ENCODE data around the gene GNAQ. TPM values are rescaled to one million over a fixed set of nuclear protein-coding genes. Genes with fewer than 3 reads are reported as not detected.

Gene GNAQ
- total RNA-seq, 1 experiment from 2014 or later = 48.6 TPM

- H3K4ac ChIP-seq (ENCODE audit: low read depth, low read length) = no peak overlapping the region
- Mint-ChIP-seq H3K9me3 (peaks cover 11 to 14% of the 10 kb centered on the region in 2 experiments; a peak in 4 of 5 replicates), H3K27me3 (ENCODE audit: low read depth) (no peaks in the 10 kb centered on the region), H3K27ac (no peak overlapping the region), H3K36me3 (ENCODE audit: insufficient read depth in 1 of 3, low read depth in 3 of 3) (peaks cover 0 to 24% (median 5%) of the 10 kb centered on the region in 3 experiments; a peak in 4 of 7 replicates), H3K4me1 (peaks cover 7% of the 10 kb centered on the region in 2 experiments), H3K4me3 (no peak overlapping the region)
- H4K8ac ChIP-seq (replicated peaks; ENCODE audit: insufficient read length, low read depth, low read length) = no peak overlapping the region
- H4K20me1 ChIP-seq (ENCODE audit: control insufficient read depth, insufficient read depth, insufficient read length) = no peaks in the 10 kb centered on the region
- no peak overlapping the region for H2BK120ac ChIP-seq (ENCODE audit: low read depth, low read length, poor library complexity, severe bottlenecking)
- no peak overlapping the region for H3K27ac ChIP-seq (ENCODE audit: insufficient read length, low read depth, low read length)
- H3K9ac ChIP-seq (ENCODE audit: extremely low read depth, insufficient read length, low read length) = no peak overlapping the region
- no peak overlapping the region for H3T11ph ChIP-seq (ENCODE audit: low read length)
- no peak overlapping the region for H3K18ac ChIP-seq (ENCODE audit: insufficient read length, low read depth, low read length)
- WGBS (ENCODE audit: extremely low coverage, insufficient read length, low lambda C conversion rate) = no CpG with 5 or more reads among the region's 1 CpG
- no peaks in the 10 kb centered on the region for H3K23me2 ChIP-seq (ENCODE audit: insufficient read length, low read depth, low read length, poor library complexity, severe bottlenecking)
- no peak overlapping the region for H2AFZ ChIP-seq (ENCODE audit: low read length)
- H4K91ac ChIP-seq (ENCODE audit: insufficient read length, low read depth, low read length) = no peak overlapping the region
- no peak overlapping the region for H3K56ac ChIP-seq (ENCODE audit: insufficient read length, low read depth, low read length)
- no peak overlapping the region for H2BK5ac ChIP-seq (ENCODE audit: insufficient read length, low read length)
- no peaks in the 10 kb centered on the region for H3K79me1 ChIP-seq (ENCODE audit: insufficient read depth, low read depth, low read length, poor library complexity, severe bottlenecking)
- no peak overlapping the region for H2AK5ac ChIP-seq (ENCODE audit: insufficient read length, low read length)
- no peak overlapping the region for H2BK15ac ChIP-seq (ENCODE audit: low read depth, low read length)
- H3K79me2 ChIP-seq (ENCODE audit: insufficient read depth, low read length) = no peaks in the 10 kb centered on the region
- no peak overlapping the region for H3K23ac ChIP-seq (ENCODE audit: insufficient read length, low read depth, low read length)
- no peak for DNase-seq
- H2BK20ac ChIP-seq (ENCODE audit: low read depth, low read length, poor library complexity, severe bottlenecking) = no peak overlapping the region
- H3K14ac ChIP-seq (ENCODE audit: insufficient read depth, low read length) = no peak overlapping the region
- H3K27me3 ChIP-seq (ENCODE audit: insufficient read depth, low read length) = no peaks in the 10 kb centered on the region
- H3K4me1 ChIP-seq (ENCODE audit: insufficient read depth, low read length) = no peaks in the 10 kb centered on the region
- no peak overlapping the region for H2BK12ac ChIP-seq (ENCODE audit: insufficient read length, low read depth, low read length)
- H4K5ac ChIP-seq (ENCODE audit: insufficient read length, low read depth, low read length) = no peak overlapping the region
- H3K9me3 ChIP-seq (ENCODE audit: control insufficient read depth, low read depth, low read length) = no peaks in the 10 kb centered on the region
- H3K4me2 ChIP-seq (ENCODE audit: insufficient read depth, insufficient read length, low read length) = no peak overlapping the region
- no peak for TF ChIP-seq CTCF (conservative IDR thresholded peaks at IDR 0.05)
Observed at GRCh38 chr9:77697238-77697984, 334.2 kb downstream of the GNAQ start.
